NOMO-1 treated with DMSO at 0.1 percent for 48 hours (cell line): Measurements from ENCODE around the gene ADGRG3.
A peak's percentile ranks its signal among the peaks of the same experiment; 100 is the strongest.
"Not testable (repeated sequence)": the region's sequence is repeated elsewhere in the genome, so short reads cannot be mapped to it uniquely, and the experiment has no call there.

Experiments
- DNase-seq: peaks from one replicate; lab custom pipeline; 2025; ENCODE audit not compliant: unreplicated experiment; lab: John Stamatoyannopoulos, UW

Gene ADGRG3

GRCh38 chr16:57712569-57712968, 44.5 kb downstream of the ADGRG3 start:
- DNase-seq, result not testable (repeated sequence)

- DNase-seq, result no peak
Measured at GRCh38 chr16:57713596-57713995, 45.5 kb downstream of the ADGRG3 start.

- no peak for DNase-seq
Measured at GRCh38 chr16:57714047-57714446, 45.9 kb downstream of the ADGRG3 start.

GRCh38 chr16:57720142-57720575, 52.1 kb downstream of the ADGRG3 start:
- peak; percentile 42 for DNase-seq

GRCh38 chr16:57721356-57722209, 53.5 kb downstream of the ADGRG3 start:
- no peak for DNase-seq

GRCh38 chr16:57722210-57722499, 54.0 kb downstream of the ADGRG3 start:
- DNase-seq, result no peak

GRCh38 chr16:57722651-57723050, 54.5 kb downstream of the ADGRG3 start:
- no peak for DNase-seq

GRCh38 chr16:57723170-57723569, 55.1 kb downstream of the ADGRG3 start:
- DNase-seq, result no peak

GRCh38 chr16:57724531-57724930, 56.4 kb downstream of the ADGRG3 start:
- DNase-seq, result no peak

- peak; percentile 4 for DNase-seq
Measured at GRCh38 chr16:57725151-57725550, 57.0 kb downstream of the ADGRG3 start.

GRCh38 chr16:57725554-57725953, 57.4 kb downstream of the ADGRG3 start:
- no peak for DNase-seq

- DNase-seq, result no peak
Measured at GRCh38 chr16:57725976-57726375, 57.9 kb downstream of the ADGRG3 start.

- DNase-seq, result no peak
Measured at GRCh38 chr16:57726433-57726947, 58.4 kb downstream of the ADGRG3 start.

GRCh38 chr16:57727610-57728009, 59.5 kb downstream of the ADGRG3 start:
- DNase-seq, result no peak

- no peak for DNase-seq
Measured at GRCh38 chr16:57728336-57729181, 60.5 kb downstream of the ADGRG3 start.

GRCh38 chr16:57729182-57729484, 61.0 kb downstream of the ADGRG3 start:
- no peak for DNase-seq

- not testable (repeated sequence) for DNase-seq
Measured at GRCh38 chr16:57729852-57730251, 61.7 kb downstream of the ADGRG3 start.

- DNase-seq, result no peak
Measured at GRCh38 chr16:57730771-57731730, 62.9 kb downstream of the ADGRG3 start.

GRCh38 chr16:57732037-57732436, 63.9 kb downstream of the ADGRG3 start:
- DNase-seq, result peak; percentile 44

- no peak for DNase-seq
Measured at GRCh38 chr16:57732714-57733113, 64.6 kb downstream of the ADGRG3 start.
